ENCODE results near the gene MACROD1. TPM values are rescaled to one million over a fixed set of nuclear protein-coding genes. Genes with fewer than 3 reads are reported as not detected.

Gene MACROD1
- total and polyA plus RNA-seq, 7 donors = 147 to 281 (median 180) TPM

- WGBS, 3 donors = 24 to 43% (median 28%) methylated on average over 19 of the region's 19 CpGs
- Histone ChIP-seq H3K36me3 (ENCODE audit: insufficient read depth in 1 of 2, low read depth in 1 of 2) (no peaks in the 10 kb centered on the region), H3K9me3 (no peaks in the 10 kb centered on the region), H3K27ac (peak overlapping the region; percentile 66), H3K4me1 (peaks cover 59% of the 10 kb centered on the region), H3K27me3 (ENCODE audit: insufficient read depth in 3 of 3, low read length in 2 of 3) (no peaks in the 10 kb centered on the region), H3K4me3 (peak overlapping the region; percentile 38)
- DNase-seq (no peak), ATAC-seq (peak in 3 of 4 donors; percentile 22 to 47 (median 27))
- TF ChIP-seq, protein P1, sequence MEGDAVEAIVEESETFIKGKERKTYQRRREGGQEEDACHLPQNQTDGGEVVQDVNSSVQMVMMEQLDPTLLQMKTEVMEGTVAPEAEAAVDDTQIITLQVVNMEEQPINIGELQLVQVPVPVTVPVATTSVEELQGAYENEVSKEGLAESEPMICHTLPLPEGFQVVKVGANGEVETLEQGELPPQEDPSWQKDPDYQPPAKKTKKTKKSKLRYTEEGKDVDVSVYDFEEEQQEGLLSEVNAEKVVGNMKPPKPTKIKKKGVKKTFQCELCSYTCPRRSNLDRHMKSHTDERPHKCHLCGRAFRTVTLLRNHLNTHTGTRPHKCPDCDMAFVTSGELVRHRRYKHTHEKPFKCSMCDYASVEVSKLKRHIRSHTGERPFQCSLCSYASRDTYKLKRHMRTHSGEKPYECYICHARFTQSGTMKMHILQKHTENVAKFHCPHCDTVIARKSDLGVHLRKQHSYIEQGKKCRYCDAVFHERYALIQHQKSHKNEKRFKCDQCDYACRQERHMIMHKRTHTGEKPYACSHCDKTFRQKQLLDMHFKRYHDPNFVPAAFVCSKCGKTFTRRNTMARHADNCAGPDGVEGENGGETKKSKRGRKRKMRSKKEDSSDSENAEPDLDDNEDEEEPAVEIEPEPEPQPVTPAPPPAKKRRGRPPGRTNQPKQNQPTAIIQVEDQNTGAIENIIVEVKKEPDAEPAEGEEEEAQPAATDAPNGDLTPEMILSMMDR (IDR thresholded peaks at IDR 0.05) = no peak
- intact Hi-C loops (cut with DNase I) = loop anchor here in 1 of 2 donors (5.0 kb wide), 1 partner anchor 46 kb away; no protein-coding TSS in a partner anchor
These were observed 64.5 kb downstream of the MACROD1 start for GRCh38 chr11:64101461-64101860.

- Histone ChIP-seq H3K4me1 (peaks cover 59% of the 10 kb centered on the region), H3K27me3 (ENCODE audit: insufficient read depth in 3 of 3, low read length in 2 of 3) (no peaks in the 10 kb centered on the region), H3K4me3 (peak overlapping the region; percentile 38), H3K27ac (peak overlapping the region; percentile 30), H3K36me3 (ENCODE audit: insufficient read depth in 1 of 2, low read depth in 1 of 2) (no peaks in the 10 kb centered on the region), H3K9me3 (no peaks in the 10 kb centered on the region)
- TF ChIP-seq, protein P1 (IDR thresholded peaks at IDR 0.05) = no peak
- intact Hi-C loops (cut with DNase I) = loop anchor here in 1 of 2 donors (5.0 kb wide), 1 partner anchor 46 kb away; no protein-coding TSS in a partner anchor
- WGBS, 3 donors = 59 to 71% (median 60%) methylated on average over 7 of the region's 7 CpGs
- DNase-seq (no peak), ATAC-seq (no peak)
These were observed 65.0 kb downstream of the MACROD1 start for GRCh38 chr11:64100782-64101353.

DNA sequence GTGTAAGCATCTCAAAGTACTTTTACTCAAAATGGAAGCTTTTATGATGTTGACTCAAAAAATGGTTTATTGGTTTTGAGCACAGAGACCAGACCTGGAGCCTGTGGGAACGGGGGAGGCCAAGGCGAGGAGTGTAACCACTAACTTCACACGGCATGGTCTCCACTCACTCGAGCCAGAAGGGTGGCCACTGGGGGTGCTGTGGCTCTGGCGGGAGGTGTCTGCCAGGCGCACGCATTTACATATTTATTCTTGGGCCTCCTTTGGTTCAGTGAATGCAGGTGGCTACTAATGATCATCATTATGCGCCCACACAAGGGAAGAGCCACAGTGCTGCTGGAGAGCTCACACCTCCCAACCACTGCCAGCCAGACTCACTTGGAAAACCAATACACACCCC, 65.6 kb downstream of the MACROD1 start:
- 86 to 89% (median 87%) methylated on average over 8 of the region's 8 CpGs for WGBS, 3 donors
- TF ChIP-seq, protein P1 (IDR thresholded peaks at IDR 0.05) = no peak
- Histone ChIP-seq H3K27me3 (ENCODE audit: insufficient read depth in 3 of 3, low read length in 2 of 3) (no peaks in the 10 kb centered on the region), H3K27ac (no peak overlapping the region), H3K4me3 (no peak overlapping the region), H3K9me3 (no peaks in the 10 kb centered on the region), H3K36me3 (ENCODE audit: insufficient read depth in 1 of 2, low read depth in 1 of 2) (no peaks in the 10 kb centered on the region), H3K4me1 (peaks cover 61% of the 10 kb centered on the region)
- no peak for DNase-seq
- no peak for ATAC-seq
- intact Hi-C loops (cut with DNase I) = loop anchor here in 1 of 2 donors (5.0 kb wide), 1 partner anchor 47 kb away; no protein-coding TSS in a partner anchor

- WGBS, 3 donors = 73 to 100% (median 99%) methylated on average over 4 of the region's 4 CpGs
- H3K36me3 ChIP-seq (ENCODE audit: insufficient read depth in 1 of 2, low read depth in 1 of 2) = no peaks in the 10 kb centered on the region
- no peak overlapping the region for H3K27ac ChIP-seq
- H3K4me3 ChIP-seq = no peak overlapping the region
- intact Hi-C loops (cut with DNase I) = no loop called here
- DNase-seq (no peak), ATAC-seq (no peak)
- H3K4me1 ChIP-seq = peaks cover 60% of the 10 kb centered on the region
- no peaks in the 10 kb centered on the region for H3K9me3 ChIP-seq
- H3K27me3 ChIP-seq (ENCODE audit: insufficient read depth in 3 of 3, low read length in 2 of 3) = no peaks in the 10 kb centered on the region
- TF ChIP-seq, protein P1 (IDR thresholded peaks at IDR 0.05) = no peak
These were observed 66.5 kb downstream of the MACROD1 start for GRCh38 chr11:64099436-64099835.

Data from psoas muscle (tissue), 8 donors.